Thyroid gland (tissue), 4 donors: Measurements from ENCODE around the gene UNC119. TPM values are rescaled to one million over a fixed set of nuclear protein-coding genes. Genes with fewer than 3 reads are reported as not detected.

ENCODE experiments used
- DNase-seq, 2 donors: peaks; one replicate each; pipeline ENCODE4 v3.0.0-alpha.2; 2019
- H3K27ac ChIP-seq, 3 donors: fragments of 200-600 bp; sonication (generic); 1 replicate in 2 of 3; 2 replicates in 1 of 3; pipeline ENCODE4 v1.5.1; 2016 to 2019; ENCODE audit warnings: mild to moderate bottlenecking in 1 of 3, moderate library complexity in 1 of 3
- H3K27me3 ChIP-seq: fragments of 200-600 bp; sonication (generic); one replicate; pipeline ENCODE4 v1.5.1; 2019
- H3K36me3 ChIP-seq, 2 donors: fragments of 200-600 bp; sonication (generic); one replicate each; pipeline ENCODE4 v1.5.1; 2016 to 2019
- H3K4me1 ChIP-seq, 2 donors: fragments of 200-600 bp; sonication (generic); one replicate each; pipeline ENCODE4 v1.5.1; 2017 to 2019
- H3K4me3 ChIP-seq, 3 donors: fragments of 200-600 bp; sonication (generic); replicated peaks in 1 of 3; 1 replicate in 2 of 3; 2 replicates in 1 of 3; pipeline ENCODE4 v1.5.1; 2016; ENCODE audit warnings: mild to moderate bottlenecking in 1 of 3
- H3K9me3 ChIP-seq: fragments of 200-600 bp; sonication (generic); one replicate; pipeline ENCODE4 v1.5.1; 2017
- POLR2A ChIP-seq, 2 donors: fragments of 450-650 bp; IDR thresholded peaks; one replicate each; pipeline ENCODE4 v1.6.1; 2017; ENCODE audit warnings: antibody characterized with exemption in 2 of 2, mild to moderate bottlenecking in 2 of 2, moderate library complexity in 1 of 2
- WGBS, 2 donors: methylation state at CpG; one replicate each; pipeline ENCODE4 v1.1.5; 2017; 5-methylcytosine and 5-hydroxymethylcytosine counted together
- intact Hi-C: fragments of 100-400 bp; cut with DNase I; formaldehyde crosslinking; loops from one replicate; pipeline ENCODE4 v1.15.1; 2023
- total RNA-seq, 4 donors: library from RNA; depleted of rRNA; stranded (reverse); fragments of >200 nt; gene quantifications; one replicate each; pipeline ENCODE4 v1.2.3, GENCODE V29; 2016
- TF ChIP-seq, protein P1 (sequence below), 6 experiments: fragments of 200-600 bp in 3 of 6; fragments of 450-650 bp in 3 of 6; sonication (generic) in 3 of 6; IDR thresholded peaks; one replicate each; pipeline ENCODE4 v1.5.1; 2016 to 2019; ENCODE audit warnings: antibody characterized with exemption in 6 of 6, mild to moderate bottlenecking in 2 of 6, inconsistent platforms in 1 of 6, moderate library complexity in 1 of 6

UNC119 gene
- total RNA-seq, 4 donors from 2014 or later, result 29.8 to 43.9 (median 36.0) TPM

DNA sequence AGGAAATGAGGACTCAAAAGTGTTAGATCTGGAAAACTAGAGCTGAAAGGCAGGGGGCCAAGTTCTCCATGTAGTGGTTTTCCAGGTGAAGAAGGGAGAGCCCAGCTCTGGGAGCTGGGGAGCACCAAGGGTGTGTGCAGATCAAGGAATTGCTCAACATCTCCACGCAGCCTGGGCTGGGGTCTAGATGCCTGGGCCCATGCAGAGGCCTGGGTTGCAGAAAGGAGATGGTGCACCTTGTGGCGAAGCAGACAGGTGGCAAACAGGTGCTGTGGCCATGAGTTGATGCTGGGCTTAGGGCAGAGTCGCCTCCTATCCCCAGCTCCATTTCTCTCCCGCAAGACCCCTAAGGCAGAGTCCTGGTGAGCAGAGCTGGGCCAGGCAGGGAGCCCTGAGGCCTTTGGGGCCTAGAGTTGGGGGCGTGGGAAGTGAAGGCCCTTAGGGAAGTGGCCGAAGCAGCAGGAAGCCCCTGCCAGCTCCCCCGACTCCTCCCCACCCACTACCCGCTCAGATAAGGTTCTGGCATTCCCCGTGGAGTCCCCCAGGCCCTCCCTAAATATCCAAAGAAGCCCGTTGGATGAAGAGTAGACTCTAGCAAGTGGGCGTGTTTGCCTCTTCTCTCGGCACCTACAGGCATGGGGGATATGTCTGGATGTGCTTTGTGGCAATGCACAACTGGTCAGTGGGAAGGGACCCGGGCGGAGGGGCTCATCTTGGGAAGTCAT lies 45.5 kb downstream of the UNC119 start:
- Histone ChIP-seq H3K36me3 (no peaks in the 10 kb centered on the region), H3K27me3 (no peaks in the 10 kb centered on the region), H3K4me1 (peaks cover 0 to 17% of the 10 kb centered on the region in 2 donors), H3K27ac (no peak overlapping the region), H3K4me3 (no peak overlapping the region), H3K9me3 (no peaks in the 10 kb centered on the region)
- DNase-seq, result no peak
- intact Hi-C loops, result no loop called here
- WGBS, 2 donors, result 73 to 94% methylated on average over 11 to 14 of the region's 14 CpGs
- TF ChIP-seq POLR2A (IDR thresholded peaks at IDR 0.05), result no peak
- TF ChIP-seq, protein P1, sequence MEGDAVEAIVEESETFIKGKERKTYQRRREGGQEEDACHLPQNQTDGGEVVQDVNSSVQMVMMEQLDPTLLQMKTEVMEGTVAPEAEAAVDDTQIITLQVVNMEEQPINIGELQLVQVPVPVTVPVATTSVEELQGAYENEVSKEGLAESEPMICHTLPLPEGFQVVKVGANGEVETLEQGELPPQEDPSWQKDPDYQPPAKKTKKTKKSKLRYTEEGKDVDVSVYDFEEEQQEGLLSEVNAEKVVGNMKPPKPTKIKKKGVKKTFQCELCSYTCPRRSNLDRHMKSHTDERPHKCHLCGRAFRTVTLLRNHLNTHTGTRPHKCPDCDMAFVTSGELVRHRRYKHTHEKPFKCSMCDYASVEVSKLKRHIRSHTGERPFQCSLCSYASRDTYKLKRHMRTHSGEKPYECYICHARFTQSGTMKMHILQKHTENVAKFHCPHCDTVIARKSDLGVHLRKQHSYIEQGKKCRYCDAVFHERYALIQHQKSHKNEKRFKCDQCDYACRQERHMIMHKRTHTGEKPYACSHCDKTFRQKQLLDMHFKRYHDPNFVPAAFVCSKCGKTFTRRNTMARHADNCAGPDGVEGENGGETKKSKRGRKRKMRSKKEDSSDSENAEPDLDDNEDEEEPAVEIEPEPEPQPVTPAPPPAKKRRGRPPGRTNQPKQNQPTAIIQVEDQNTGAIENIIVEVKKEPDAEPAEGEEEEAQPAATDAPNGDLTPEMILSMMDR (IDR thresholded peaks at IDR 0.05), result no peak

DNA sequence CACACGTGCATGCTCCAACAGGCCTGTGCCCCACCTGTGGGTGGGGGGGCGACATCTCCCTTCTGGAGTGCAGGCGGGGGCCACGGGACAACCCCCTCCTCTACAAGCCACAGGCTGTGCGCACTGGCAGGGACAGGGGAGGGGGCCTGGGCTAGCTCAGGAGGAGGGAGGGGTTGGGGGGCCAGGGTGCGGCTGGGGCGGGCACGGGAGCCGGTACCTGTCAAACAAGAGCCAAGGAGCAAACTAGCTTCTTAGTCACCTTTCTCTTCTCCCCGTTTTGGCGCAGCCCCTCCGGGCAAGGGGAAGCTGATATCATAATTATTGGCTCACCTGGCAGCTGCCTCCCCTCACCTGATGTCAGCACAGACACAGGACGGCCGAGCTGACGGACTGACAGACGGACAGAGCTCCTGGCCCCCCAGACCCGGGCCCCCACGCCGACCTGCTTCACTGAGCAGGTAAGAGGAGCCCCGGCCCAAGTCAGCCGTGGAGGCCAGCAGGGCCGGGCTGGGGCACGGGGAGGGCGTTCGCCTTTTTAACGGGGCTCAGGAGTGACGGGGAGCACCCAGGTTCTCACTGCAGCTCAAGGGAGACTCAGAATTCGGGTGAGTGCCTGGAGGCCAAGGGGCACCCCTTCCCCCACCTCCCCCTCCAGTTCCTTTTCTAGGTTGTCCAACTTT lies 46.3 kb downstream of the UNC119 start, which contains the start of gene FOXN1:
TSS of gene FOXN1 (plus strand) at position 363 of the 680 bp plus-strand sequence. CDS start 17,622 bp downstream, outside the sequence.
- H3K36me3 ChIP-seq, result no peaks in the 10 kb centered on the region
- H3K4me3 ChIP-seq, result no peak within 1 kb of the TSS
- H3K4me1 ChIP-seq, result peaks cover 0 to 17% of the 10 kb centered on the region in 2 donors
- DNase-seq, result no peak
- no peak for TF ChIP-seq POLR2A (IDR thresholded peaks at IDR 0.05)
- TF ChIP-seq, protein P1 (IDR thresholded peaks at IDR 0.05), result no peak
- no peaks in the 10 kb centered on the region for H3K9me3 ChIP-seq
- intact Hi-C loops, result no loop called here
- no peaks in the 10 kb centered on the region for H3K27me3 ChIP-seq
- 34% methylated on average over 6 to 16 of the region's 28 CpGs for WGBS, 2 donors
- H3K27ac ChIP-seq, result no peak within 1 kb of the TSS

DNA sequence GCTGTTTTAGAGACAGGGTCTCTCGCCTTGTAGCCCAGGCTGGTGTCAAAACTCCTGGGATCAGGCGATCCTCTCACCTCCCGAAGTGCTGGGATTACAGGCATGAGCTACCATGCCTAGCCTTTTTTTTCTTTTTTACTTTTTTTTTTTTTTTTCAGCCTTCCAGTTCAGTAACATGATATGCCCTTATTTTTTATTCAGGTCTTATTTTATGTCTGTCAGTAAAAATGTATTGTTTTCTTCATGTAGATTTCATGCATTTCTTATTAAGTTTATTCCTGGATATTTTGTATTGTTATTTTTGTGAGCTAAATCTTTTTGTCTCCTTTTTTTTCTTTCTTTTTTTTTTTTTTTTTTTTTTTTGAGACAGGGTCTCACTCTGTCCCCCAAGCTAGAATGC lies 49.0 kb downstream of the UNC119 start:
- Histone ChIP-seq H3K4me1 (peaks cover 4 to 17% of the 10 kb centered on the region in 2 donors), H3K4me3 (no peak overlapping the region), H3K27me3 (no peaks in the 10 kb centered on the region), H3K27ac (no peak overlapping the region), H3K36me3 (no peaks in the 10 kb centered on the region), H3K9me3 (no peaks in the 10 kb centered on the region)
- no peak for TF ChIP-seq POLR2A (IDR thresholded peaks at IDR 0.05)
- TF ChIP-seq, protein P1 (IDR thresholded peaks at IDR 0.05), result no peak
- WGBS, 2 donors, result 43 to 46% methylated on average over 3 of the region's 3 CpGs
- DNase-seq, result no peak
- intact Hi-C loops, result no loop called here

DNA sequence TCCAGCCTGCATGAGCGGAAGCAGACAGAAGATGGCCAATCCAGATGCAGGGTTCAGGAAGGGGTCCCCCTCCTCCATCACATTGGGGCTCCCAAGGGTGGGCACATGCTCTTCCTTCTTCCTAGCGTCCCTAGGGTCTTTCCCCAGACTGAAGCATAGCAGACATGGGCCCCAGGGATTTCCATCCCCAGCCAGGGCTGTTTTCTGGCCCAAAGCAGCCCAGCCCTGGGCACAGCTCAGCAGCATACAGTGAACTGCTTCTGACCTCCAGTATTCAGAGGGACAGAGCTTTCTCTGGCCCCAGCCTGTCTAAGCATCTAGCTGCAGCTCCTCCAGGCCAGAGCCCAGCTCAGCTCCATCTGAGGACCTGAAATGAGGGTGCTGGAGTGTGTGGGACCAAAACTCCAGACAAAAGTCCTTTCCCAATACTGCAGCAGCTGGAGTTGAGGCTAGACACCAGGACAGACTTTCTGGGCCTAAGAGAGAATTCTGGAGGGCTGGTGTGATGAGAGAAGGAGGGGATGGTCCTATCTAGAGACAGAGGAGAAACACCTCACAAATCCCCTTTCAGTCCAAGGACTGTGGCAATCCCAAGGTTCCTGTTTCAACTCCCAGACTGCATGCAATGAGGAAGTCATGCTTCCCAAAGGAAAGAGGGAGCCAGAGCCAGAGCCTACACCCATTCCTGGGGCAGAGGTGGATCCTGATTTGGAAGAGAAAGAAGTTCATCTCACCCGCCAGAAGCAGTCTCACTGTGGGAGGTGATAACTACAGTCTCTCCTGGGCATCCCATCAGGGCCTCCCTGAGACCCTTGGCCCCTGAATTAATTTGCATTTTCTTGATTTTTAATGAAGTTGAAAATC lies 50.8 kb downstream of the UNC119 start:
- no peak overlapping the region for H3K27ac ChIP-seq
- DNase-seq, result no peak
- intact Hi-C loops, result no loop called here
- H3K4me3 ChIP-seq, result no peak overlapping the region
- no peaks in the 10 kb centered on the region for H3K9me3 ChIP-seq
- TF ChIP-seq, protein P1 (IDR thresholded peaks at IDR 0.05), result no peak
- TF ChIP-seq POLR2A (IDR thresholded peaks at IDR 0.05), result no peak
- H3K4me1 ChIP-seq, result peaks cover 7 to 16% of the 10 kb centered on the region in 2 donors
- no peaks in the 10 kb centered on the region for H3K27me3 ChIP-seq
- WGBS, 2 donors, result 72 to 89% methylated on average over 3 of the region's 3 CpGs
- no peaks in the 10 kb centered on the region for H3K36me3 ChIP-seq
